Measurements from ENCODE around the gene C1orf198. TPM values are rescaled to one million over a fixed set of nuclear protein-coding genes. Genes with fewer than 3 reads are reported as not detected.

The C1orf198 gene
- total and polyA plus RNA-seq, 12 donors: 26.0 to 66.0 (median 42.9) TPM

GRCh38 chr1:230855886-230856285 is 12.4 kb downstream of the C1orf198 start:
- Histone ChIP-seq H3K27ac (peak overlapping the region in 1 of 10 donors; percentile 30), H3K27me3 (no peaks in the 10 kb centered on the region), H3K9me3 (peaks cover 0 to 10% (median 0%) of the 10 kb centered on the region in 11 donors), H3K4me1 (peaks cover 11 to 85% (median 57%) of the 10 kb centered on the region in 9 donors), H3K36me3 (peaks cover 0 to 48% (median 10%) of the 10 kb centered on the region in 9 donors), H3K4me3 (no peak overlapping the region)
- ATAC-seq (no peak), DNase-seq (no peak)
- intact Hi-C loops (cut with DNase I): no loop called here
- no peak for TF ChIP-seq CTCF (IDR thresholded peaks at IDR 0.05)
- WGBS, 2 donors: 84 to 85% methylated on average over 4 of the region's 4 CpGs

GRCh38 chr1:230854423-230854822 is 13.9 kb downstream of the C1orf198 start:
- TF ChIP-seq CTCF (IDR thresholded peaks at IDR 0.05): no peak
- Histone ChIP-seq H3K9me3 (peaks cover 0 to 10% (median 0%) of the 10 kb centered on the region in 11 donors), H3K4me3 (no peak overlapping the region), H3K27me3 (no peaks in the 10 kb centered on the region), H3K27ac (no peak overlapping the region), H3K36me3 (peaks cover 0 to 46% (median 10%) of the 10 kb centered on the region in 9 donors), H3K4me1 (peaks cover 22 to 85% (median 58%) of the 10 kb centered on the region in 9 donors)
- ATAC-seq (no peak), DNase-seq (no peak)
- intact Hi-C loops (cut with DNase I): no loop called here
- WGBS, 2 donors: 93 to 95% methylated on average over 7 of the region's 7 CpGs

GRCh38 chr1:230853731-230854130 is 14.6 kb downstream of the C1orf198 start:
- H3K9me3 ChIP-seq: peaks cover 0 to 10% (median 0%) of the 10 kb centered on the region in 11 donors
- ATAC-seq (no peak), DNase-seq (no peak)
- peaks cover 25 to 85% (median 59%) of the 10 kb centered on the region in 9 donors for H3K4me1 ChIP-seq
- H3K27ac ChIP-seq: peak overlapping the region in 2 of 10 donors; percentile 15 to 27
- intact Hi-C loops (cut with DNase I): no loop called here
- H3K36me3 ChIP-seq: peaks cover 0 to 46% (median 10%) of the 10 kb centered on the region in 9 donors
- H3K4me3 ChIP-seq: no peak overlapping the region
- WGBS, 2 donors: 61 to 75% methylated on average over 3 of the region's 3 CpGs
- H3K27me3 ChIP-seq: no peaks in the 10 kb centered on the region
- TF ChIP-seq CTCF (IDR thresholded peaks at IDR 0.05): no peak

- Histone ChIP-seq H3K4me3 (no peak overlapping the region), H3K27ac (no peak overlapping the region), H3K4me1 (peaks cover 25 to 85% (median 57%) of the 10 kb centered on the region in 9 donors), H3K36me3 (peaks cover 0 to 46% (median 10%) of the 10 kb centered on the region in 9 donors), H3K27me3 (no peaks in the 10 kb centered on the region), H3K9me3 (peaks cover 0 to 10% (median 0%) of the 10 kb centered on the region in 11 donors)
- DNase-seq (no peak), ATAC-seq (no peak)
- intact Hi-C loops (cut with DNase I): no loop called here
- no peak for TF ChIP-seq CTCF (IDR thresholded peaks at IDR 0.05)
- 86 to 98% methylated on average over 8 of the region's 8 CpGs for whole genome bisulfite sequencing, 2 donors
Measured at GRCh38 chr1:230852959-230853358, 15.4 kb downstream of the C1orf198 start.
